GM18861 (cell line): Measurements from ENCODE around the gene CDK5R2.

Source experiments
- ATAC-seq: cut with Tn5 transposase; IDR thresholded peaks from one replicate; pipeline ENCODE4 v1.9.1; 2021; ENCODE audit not compliant: unreplicated experiment

The CDK5R2 gene

DNA sequence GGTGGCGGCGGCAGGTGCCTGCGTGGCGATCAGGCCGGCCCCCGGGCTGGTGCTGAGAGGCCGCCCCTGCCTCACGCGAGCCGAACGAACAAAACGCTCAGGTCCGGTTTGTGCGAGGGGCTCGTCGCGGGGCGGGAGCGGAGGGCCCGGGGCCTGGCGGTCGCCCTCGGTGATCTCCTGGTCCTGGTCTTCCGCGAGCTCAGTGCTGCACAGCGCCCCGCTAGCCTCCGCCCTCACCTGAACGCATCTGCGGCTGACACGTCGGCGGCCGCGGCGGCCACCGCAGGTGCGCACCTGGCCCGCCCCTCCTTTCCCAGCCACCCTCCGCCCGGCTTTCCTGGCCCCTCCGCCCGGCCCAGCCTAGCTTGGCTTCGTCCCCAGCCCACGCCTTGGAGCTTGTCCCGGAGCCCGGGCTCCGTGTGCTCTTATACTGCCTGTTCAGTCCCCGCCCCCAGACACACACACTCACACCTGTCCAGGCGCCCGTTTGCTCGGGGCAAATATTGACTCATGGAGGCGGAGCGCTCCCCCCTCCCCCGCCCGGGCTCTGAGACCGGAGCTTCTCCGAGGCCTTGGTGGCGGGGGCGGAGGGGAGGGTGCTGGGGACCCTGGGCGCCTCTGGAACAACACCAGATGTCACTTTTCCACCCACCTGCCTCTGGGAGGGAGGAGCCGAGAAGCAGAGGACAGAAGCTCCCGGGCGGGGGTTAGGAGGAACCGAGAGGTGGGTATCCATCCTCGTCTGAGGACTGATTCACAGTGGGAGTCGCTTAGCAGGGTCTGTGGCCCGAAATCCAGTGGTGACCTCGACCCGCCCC lies 42.3 kb downstream of the CDK5R2 start:
- no peak for ATAC-seq

DNA sequence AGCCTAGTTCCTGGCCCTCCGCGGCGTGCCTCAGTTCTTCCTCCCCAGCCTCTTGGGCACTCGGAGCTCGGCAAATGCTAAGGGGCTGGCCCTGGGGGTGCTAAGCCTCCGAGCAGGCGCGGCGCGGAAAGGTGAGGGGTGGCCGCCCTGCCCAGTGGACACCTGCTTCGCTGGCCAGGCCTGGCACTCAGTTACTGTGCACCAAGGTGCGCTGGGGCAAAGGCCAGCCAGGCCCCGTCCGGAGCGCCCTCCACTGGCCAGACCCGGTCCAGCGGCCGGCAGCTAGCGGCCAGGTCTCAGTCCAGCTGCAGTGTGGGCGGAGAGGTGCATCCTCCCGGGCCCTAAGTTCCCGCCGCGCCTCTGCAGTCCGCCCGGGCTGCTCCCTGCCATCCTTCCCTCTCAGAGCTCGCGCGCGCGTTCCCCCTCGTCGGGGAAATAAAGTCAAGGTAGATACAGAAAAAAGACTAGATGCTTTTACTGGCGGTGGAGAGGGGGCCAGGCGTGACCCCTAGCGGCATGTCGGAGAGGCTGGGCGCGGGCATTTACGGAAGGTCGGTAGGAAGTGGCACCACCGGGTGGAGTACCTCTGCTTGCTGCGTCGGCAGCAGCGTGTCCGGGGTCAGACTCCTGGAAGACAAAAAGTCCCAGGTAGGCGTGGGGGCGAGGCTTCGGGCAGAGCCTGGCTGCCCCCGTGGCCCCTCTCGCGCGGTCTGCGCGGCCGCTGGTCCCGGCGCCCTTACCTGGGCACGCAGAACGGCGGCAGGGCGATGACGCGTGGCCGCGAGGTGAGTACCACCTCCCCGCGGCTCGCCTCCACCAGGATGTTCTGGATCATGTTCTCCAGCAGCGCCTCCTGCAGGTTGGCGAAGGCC lies 43.2 kb downstream of the CDK5R2 start:
- no peak for ATAC-seq

DNA sequence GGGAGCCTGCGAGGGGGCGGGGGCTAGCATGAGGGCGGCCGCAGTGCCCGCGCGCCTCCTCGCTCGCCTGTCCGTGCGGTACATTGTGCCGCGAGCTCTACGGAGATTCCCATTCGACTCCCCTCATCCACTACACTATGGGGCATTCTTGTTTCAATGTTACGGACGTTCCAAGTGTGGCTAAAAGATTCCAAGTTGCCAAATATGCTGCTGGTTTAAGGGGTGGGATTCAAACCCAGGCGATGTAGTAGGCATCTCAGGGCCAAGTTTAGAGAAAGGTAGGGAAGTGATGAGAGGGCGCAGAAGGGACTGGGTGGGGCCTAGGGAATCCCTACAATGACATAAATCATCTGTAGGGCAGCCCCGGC lies 43.8 kb downstream of the CDK5R2 start:
- ATAC-seq = no peak

DNA sequence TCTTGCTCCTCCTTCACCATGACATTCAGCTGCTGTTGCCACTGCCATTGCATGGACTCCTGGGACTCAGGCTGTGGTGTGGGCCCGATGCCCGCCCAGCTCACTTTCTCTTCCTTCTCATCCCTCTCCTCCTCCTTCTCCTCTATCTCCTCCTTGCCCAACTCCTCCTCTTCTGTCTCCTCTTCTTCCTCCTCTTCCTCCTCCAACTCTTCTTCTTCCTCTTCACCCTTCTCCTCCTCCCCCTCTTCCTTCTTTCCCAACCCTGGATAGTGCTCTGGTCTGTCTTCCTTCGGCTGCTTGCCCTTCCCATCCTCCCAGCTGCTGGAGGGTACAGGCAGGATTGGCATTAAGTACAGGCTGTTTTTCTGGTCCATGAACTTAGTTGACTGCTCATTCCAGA lies 44.5 kb downstream of the CDK5R2 start:
- no peak for ATAC-seq

DNA sequence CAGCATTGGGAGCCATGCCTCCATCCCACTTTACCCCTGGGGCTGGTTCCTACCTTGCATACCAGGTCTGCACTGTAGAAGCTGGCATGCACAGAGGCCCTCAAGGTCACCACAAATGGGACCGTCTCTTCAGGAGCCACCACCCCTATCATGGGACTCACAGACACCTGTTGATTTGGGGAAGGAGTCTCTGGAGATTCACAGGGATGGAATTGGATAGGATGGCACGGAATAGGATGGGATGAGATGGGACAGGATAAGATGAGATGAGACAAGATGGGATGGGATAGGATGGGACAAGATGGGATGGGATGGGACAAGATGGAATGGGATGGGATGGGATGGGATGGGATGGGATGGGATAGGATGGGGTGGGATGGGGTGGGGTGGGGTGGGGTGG lies 49.8 kb downstream of the CDK5R2 start:
- no peak for ATAC-seq

DNA sequence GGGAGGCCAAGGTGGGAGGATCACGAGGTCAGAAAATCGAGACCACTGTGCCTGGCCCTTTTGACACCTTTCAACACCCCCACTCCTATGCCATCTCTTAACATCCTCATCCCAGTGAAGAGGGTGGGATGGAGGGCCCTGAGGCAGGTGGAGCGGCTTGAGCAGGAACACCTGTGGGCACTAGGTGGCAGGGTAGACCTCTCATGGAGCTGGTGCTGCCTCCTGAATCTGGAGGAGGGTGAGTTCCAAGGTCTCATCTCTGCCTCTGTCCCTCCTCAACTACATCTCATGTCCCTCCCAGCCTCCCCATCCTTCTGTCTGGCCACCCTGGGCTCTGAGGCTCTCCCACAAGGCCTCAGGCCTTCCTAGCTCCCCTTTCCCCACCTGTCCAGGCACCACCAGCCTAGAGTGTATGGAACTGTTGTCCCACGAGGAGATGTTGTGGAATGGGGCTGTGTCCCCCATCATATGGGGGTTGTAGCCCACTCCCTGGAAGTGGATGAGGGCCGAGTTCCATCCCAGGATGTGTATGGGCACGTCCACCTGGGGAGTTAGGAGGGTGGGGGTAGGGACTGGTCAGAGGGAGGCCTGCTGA lies 50.8 kb downstream of the CDK5R2 start:
- no peak for ATAC-seq

DNA sequence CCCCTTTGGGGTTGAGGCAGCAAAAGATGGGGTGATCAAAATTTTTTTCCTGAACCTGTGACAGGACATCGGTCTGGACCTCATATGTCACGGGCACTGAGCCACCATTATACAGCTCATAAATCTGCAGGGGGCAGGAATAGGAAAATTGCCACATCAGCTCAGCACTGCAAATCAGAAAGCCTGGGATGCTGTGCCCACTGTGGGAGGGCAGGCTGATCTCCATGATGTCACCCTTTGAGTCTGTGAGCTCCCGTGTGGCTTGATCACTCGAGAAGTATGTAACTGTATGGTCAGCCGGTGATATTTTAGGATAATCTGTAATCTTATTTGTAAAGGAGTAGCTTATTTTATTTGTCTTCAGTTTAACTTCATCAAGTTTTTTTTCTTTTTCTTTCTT lies 51.4 kb downstream of the CDK5R2 start:
- no peak for ATAC-seq
